K562 (cell line): Measurements from ENCODE around the gene ETV2.

Experiments
- SETDB1 ChIP-seq: IDR thresholded peaks from one replicate; pipeline ENCODE4 v1.6.1; 2012; ENCODE audit warnings: low read length, control low read depth, inconsistent platforms
- TF ChIP-seq, protein P1 (sequence below), 3 experiments: IDR thresholded peaks in 2 of 3; conservative IDR thresholded peaks in 1 of 3; 2 replicates each; pipeline ENCODE4 v1.5.1; 2011 to 2012; ENCODE audit warnings: low read length in 3 of 3, mild to moderate bottlenecking in 3 of 3, control low read depth in 2 of 3, improper control_type of control experiment in 1 of 3, inconsistent platforms in 1 of 3, low read depth in 1 of 3, mixed read lengths in 1 of 3, moderate library complexity in 1 of 3; ENCODE audit not compliant: insufficient read depth in 2 of 3

- no peak for TF ChIP-seq SETDB1
- TF ChIP-seq, protein P1, sequence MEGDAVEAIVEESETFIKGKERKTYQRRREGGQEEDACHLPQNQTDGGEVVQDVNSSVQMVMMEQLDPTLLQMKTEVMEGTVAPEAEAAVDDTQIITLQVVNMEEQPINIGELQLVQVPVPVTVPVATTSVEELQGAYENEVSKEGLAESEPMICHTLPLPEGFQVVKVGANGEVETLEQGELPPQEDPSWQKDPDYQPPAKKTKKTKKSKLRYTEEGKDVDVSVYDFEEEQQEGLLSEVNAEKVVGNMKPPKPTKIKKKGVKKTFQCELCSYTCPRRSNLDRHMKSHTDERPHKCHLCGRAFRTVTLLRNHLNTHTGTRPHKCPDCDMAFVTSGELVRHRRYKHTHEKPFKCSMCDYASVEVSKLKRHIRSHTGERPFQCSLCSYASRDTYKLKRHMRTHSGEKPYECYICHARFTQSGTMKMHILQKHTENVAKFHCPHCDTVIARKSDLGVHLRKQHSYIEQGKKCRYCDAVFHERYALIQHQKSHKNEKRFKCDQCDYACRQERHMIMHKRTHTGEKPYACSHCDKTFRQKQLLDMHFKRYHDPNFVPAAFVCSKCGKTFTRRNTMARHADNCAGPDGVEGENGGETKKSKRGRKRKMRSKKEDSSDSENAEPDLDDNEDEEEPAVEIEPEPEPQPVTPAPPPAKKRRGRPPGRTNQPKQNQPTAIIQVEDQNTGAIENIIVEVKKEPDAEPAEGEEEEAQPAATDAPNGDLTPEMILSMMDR (IDR thresholded peaks at IDR 0.05 in 2 of 3, conservative IDR thresholded peaks at IDR 0.05 in 1 of 3; ENCODE audit: insufficient read depth in 2 of 3, low read depth in 1 of 3, low read length in 3 of 3) = no peak
Measured at GRCh38 chr19:35693422-35693821, 51.9 kb downstream of the ETV2 start.
